CD14-positive monocyte (primary cell): ENCODE data around the gene ERBB4. TPM values are rescaled to one million over a fixed set of nuclear protein-coding genes. Genes with fewer than 3 reads are reported as not detected.

Experiments used
- DNase-seq, 3 donors: peaks; one replicate each; pipeline ENCODE4 v3.0.0-alpha.2; 2011 to 2022
- H2AFZ ChIP-seq: 2 replicates; pipeline ENCODE4 v1.6.0; 2012; ENCODE audit warnings: mild to moderate bottlenecking, low read depth, low read length, inconsistent platforms; ENCODE audit not compliant: insufficient read depth, poor library complexity, severe bottlenecking
- H3K27ac ChIP-seq, 2 donors: 1 replicate in 1 of 2; 2 replicates in 1 of 2; pipeline ENCODE4 v1.5.1; 2012 to 2013; ENCODE audit warnings: low read length in 2 of 2, control low read depth in 1 of 2, inconsistent platforms in 1 of 2, low read depth in 1 of 2, mild to moderate bottlenecking in 1 of 2
- H3K27me3 ChIP-seq, 2 donors: one replicate each; pipeline versions ENCODE4 v1.6.0 to v1.6.1; 2011 to 2013; ENCODE audit warnings: low read length in 2 of 2; ENCODE audit not compliant: control insufficient read depth in 2 of 2, insufficient read depth in 2 of 2
- H3K36me3 ChIP-seq, 2 donors: replicated peaks in 1 of 2; 1 replicate in 1 of 2; 2 replicates in 1 of 2; pipeline versions ENCODE4 v1.5.1 to v1.6.1; 2012 to 2013; ENCODE audit warnings: low read length in 2 of 2, control low read depth in 1 of 2, inconsistent platforms in 1 of 2, mild to moderate bottlenecking in 1 of 2; ENCODE audit not compliant: insufficient read depth in 2 of 2, control insufficient read depth in 1 of 2
- H3K4me1 ChIP-seq, 2 donors: 1 replicate in 1 of 2; 2 replicates in 1 of 2; pipeline versions ENCODE4 v1.5.1 to v1.6.1; 2012 to 2013; ENCODE audit warnings: low read length in 2 of 2, control low read depth in 1 of 2, inconsistent platforms in 1 of 2, mild to moderate bottlenecking in 1 of 2, moderate library complexity in 1 of 2; ENCODE audit not compliant: insufficient read depth in 2 of 2, control insufficient read depth in 1 of 2
- H3K4me2 ChIP-seq: replicated peaks from 2 replicates; pipeline ENCODE3; 2012; ENCODE audit warnings: low read length, moderate library complexity, mild to moderate bottlenecking; ENCODE audit not compliant: poor library complexity, severe bottlenecking; ENCODE audit errors: extremely low read depth
- H3K4me3 ChIP-seq, 3 experiments: fragments of 200-600 bp in 1 of 3; sonication (generic) in 1 of 3; replicated peaks in 1 of 3; 1 replicate in 2 of 3; 2 replicates in 1 of 3; pipeline ENCODE4 v1.5.1; 2011 to 2013; ENCODE audit warnings: low read length in 3 of 3, mild to moderate bottlenecking in 3 of 3, control low read depth in 2 of 3, low read depth in 2 of 3, inconsistent platforms in 1 of 3, moderate library complexity in 1 of 3
- H3K79me2 ChIP-seq: 2 replicates; pipeline ENCODE4 v1.6.0; 2012; ENCODE audit warnings: mild to moderate bottlenecking, control low read depth, inconsistent platforms, low read length, moderate library complexity; ENCODE audit not compliant: insufficient read depth
- H3K9ac ChIP-seq: 2 replicates; pipeline ENCODE4 v1.6.0; 2017; ENCODE audit warnings: low read length, mild to moderate bottlenecking; ENCODE audit not compliant: insufficient read depth, poor library complexity, severe bottlenecking
- H3K9me3 ChIP-seq, 2 donors: replicated peaks in 1 of 2; 1 replicate in 1 of 2; 2 replicates in 1 of 2; pipeline versions ENCODE4 v1.5.1 to v1.6.1; 2012 to 2013; ENCODE audit warnings: low read length in 2 of 2, control low read depth in 1 of 2; ENCODE audit not compliant: control insufficient read depth in 1 of 2, insufficient read depth in 1 of 2
- H4K20me1 ChIP-seq: 2 replicates; pipeline ENCODE4 v1.6.0; 2012; ENCODE audit warnings: mild to moderate bottlenecking, low read length, control low read depth, moderate library complexity; ENCODE audit not compliant: insufficient read depth
- H3K27ac Mint-ChIP-seq, 7 donors: one replicate each; pipeline ENCODE4 v1.8.0; 2020; ENCODE audit warnings: mild to moderate bottlenecking in 7 of 7, mixed read lengths in 7 of 7, moderate library complexity in 6 of 7, inconsistent platforms in 2 of 7
- H3K27me3 Mint-ChIP-seq, 3 donors: one replicate each; pipeline ENCODE4 v1.8.0; 2021 to 2022; ENCODE audit warnings: low read depth in 3 of 3, mild to moderate bottlenecking in 3 of 3, mixed read lengths in 3 of 3, moderate library complexity in 3 of 3, inconsistent platforms in 1 of 3
- H3K36me3 Mint-ChIP-seq, 2 donors: one replicate each; pipeline ENCODE4 v1.8.0; 2020; ENCODE audit warnings: mixed read lengths in 2 of 2, inconsistent platforms in 1 of 2, mild to moderate bottlenecking in 1 of 2
- H3K4me1 Mint-ChIP-seq: one replicate; pipeline ENCODE4 v1.8.0; 2020; ENCODE audit warnings: mild to moderate bottlenecking, mixed read lengths
- H3K4me3 Mint-ChIP-seq, 2 donors: one replicate each; pipeline ENCODE4 v1.8.0; 2020; ENCODE audit warnings: mild to moderate bottlenecking in 2 of 2, mixed read lengths in 2 of 2, moderate library complexity in 1 of 2
- H3K9me3 Mint-ChIP-seq, 7 donors: one replicate each; pipeline ENCODE4 v1.8.0; 2020 to 2022; ENCODE audit warnings: mixed read lengths in 7 of 7, mild to moderate bottlenecking in 6 of 7, moderate library complexity in 6 of 7, inconsistent platforms in 2 of 7
- CTCF ChIP-seq: fragments of 200-600 bp; IDR thresholded peaks from one replicate; pipeline ENCODE4 v1.8.0; 2022; ENCODE audit warnings: antibody characterized with exemption, mild to moderate bottlenecking
- WGBS: methylation state at CpG from one replicate; pipeline ENCODE4 v1.1.5; 2013; ENCODE audit warnings: missing lambda C conversion rate; ENCODE audit not compliant: insufficient coverage; 5-methylcytosine and 5-hydroxymethylcytosine counted together
- intact Hi-C, 2 donors: fragments of 100-400 bp; cut with micrococcal nuclease; formaldehyde crosslinking; loops; one replicate each; pipeline versions ENCODE4 v1.15.0 to v1.15.1; 2023
- polyA plus RNA-seq, 3 donors: library from polyadenylated mRNA; depleted of rRNA in 1 of 3; unstranded in 2 of 3; stranded (reverse) in 1 of 3; fragments of 300-500 nt in 2 of 3; fragments of >200 nt in 1 of 3; fragmentation: Illumina TruSeq in 2 of 3; gene quantifications; 1 replicate in 2 of 3; 2 replicates in 1 of 3; pipeline ENCODE4 v1.2.3, GENCODE V29; 2012 to 2021

Gene ERBB4
- polyA plus RNA-seq, 3 donors, result not detected

- H3K27ac Mint-ChIP-seq, result no peak overlapping the region
- Histone ChIP-seq H3K36me3 (no peaks in the 10 kb centered on the region), H3K4me2 (no peak overlapping the region), H3K4me3 (no peak overlapping the region), H3K9ac (no peak overlapping the region), H3K4me1 (no peaks in the 10 kb centered on the region), H3K27ac (no peak overlapping the region), H4K20me1 (no peaks in the 10 kb centered on the region), H3K27me3 (no peaks in the 10 kb centered on the region), H3K79me2 (no peaks in the 10 kb centered on the region), H2AFZ (no peak overlapping the region), H3K9me3 (no peaks in the 10 kb centered on the region)
- WGBS, result 83% methylated on average over 1 of the region's 1 CpG
- H3K27me3 Mint-ChIP-seq, result no peaks in the 10 kb centered on the region
- no peak for DNase-seq
- no peaks in the 10 kb centered on the region for H3K36me3 Mint-ChIP-seq
- intact Hi-C loops, result no loop called here
- H3K9me3 Mint-ChIP-seq, result peaks cover 0 to 3% (median 0%) of the 10 kb centered on the region in 7 donors
- H3K4me3 Mint-ChIP-seq, result no peak overlapping the region
- H3K4me1 Mint-ChIP-seq, result no peaks in the 10 kb centered on the region
- TF ChIP-seq CTCF, result no peak
Measured at GRCh38 chr2:212114489-212114888, 424.1 kb downstream of the ERBB4 start.

- no peaks in the 10 kb centered on the region for H3K36me3 ChIP-seq
- no peaks in the 10 kb centered on the region for H3K79me2 ChIP-seq
- H3K27ac ChIP-seq, result no peak overlapping the region
- H3K27me3 Mint-ChIP-seq, result no peaks in the 10 kb centered on the region
- TF ChIP-seq CTCF, result no peak
- no peak overlapping the region for H3K4me3 ChIP-seq
- no peaks in the 10 kb centered on the region for H4K20me1 ChIP-seq
- no peak overlapping the region for H3K4me2 ChIP-seq
- H3K27me3 ChIP-seq, result no peaks in the 10 kb centered on the region
- no peaks in the 10 kb centered on the region for H3K4me1 Mint-ChIP-seq
- H3K9me3 Mint-ChIP-seq, result peaks cover 0 to 3% (median 0%) of the 10 kb centered on the region in 7 donors
- DNase-seq, result no peak
- no peak overlapping the region for H2AFZ ChIP-seq
- H3K4me1 ChIP-seq, result no peaks in the 10 kb centered on the region
- no peak overlapping the region for H3K4me3 Mint-ChIP-seq
- no peak overlapping the region for H3K27ac Mint-ChIP-seq
- no peaks in the 10 kb centered on the region for H3K36me3 Mint-ChIP-seq
- intact Hi-C loops, result no loop called here
- WGBS, result no CpG with 5 or more reads among the region's 3 CpGs
- H3K9ac ChIP-seq, result no peak overlapping the region
- no peaks in the 10 kb centered on the region for H3K9me3 ChIP-seq
Measured at GRCh38 chr2:212112401-212112800, 426.2 kb downstream of the ERBB4 start.
